Left hindlimb (tissue), 1 donor: ENCODE results near the gene GPR55.

ENCODE experiments used
- DNase-seq: peaks from one replicate; pipeline ENCODE4 v3.0.0-alpha.2; 2018

The GPR55 gene

DNA sequence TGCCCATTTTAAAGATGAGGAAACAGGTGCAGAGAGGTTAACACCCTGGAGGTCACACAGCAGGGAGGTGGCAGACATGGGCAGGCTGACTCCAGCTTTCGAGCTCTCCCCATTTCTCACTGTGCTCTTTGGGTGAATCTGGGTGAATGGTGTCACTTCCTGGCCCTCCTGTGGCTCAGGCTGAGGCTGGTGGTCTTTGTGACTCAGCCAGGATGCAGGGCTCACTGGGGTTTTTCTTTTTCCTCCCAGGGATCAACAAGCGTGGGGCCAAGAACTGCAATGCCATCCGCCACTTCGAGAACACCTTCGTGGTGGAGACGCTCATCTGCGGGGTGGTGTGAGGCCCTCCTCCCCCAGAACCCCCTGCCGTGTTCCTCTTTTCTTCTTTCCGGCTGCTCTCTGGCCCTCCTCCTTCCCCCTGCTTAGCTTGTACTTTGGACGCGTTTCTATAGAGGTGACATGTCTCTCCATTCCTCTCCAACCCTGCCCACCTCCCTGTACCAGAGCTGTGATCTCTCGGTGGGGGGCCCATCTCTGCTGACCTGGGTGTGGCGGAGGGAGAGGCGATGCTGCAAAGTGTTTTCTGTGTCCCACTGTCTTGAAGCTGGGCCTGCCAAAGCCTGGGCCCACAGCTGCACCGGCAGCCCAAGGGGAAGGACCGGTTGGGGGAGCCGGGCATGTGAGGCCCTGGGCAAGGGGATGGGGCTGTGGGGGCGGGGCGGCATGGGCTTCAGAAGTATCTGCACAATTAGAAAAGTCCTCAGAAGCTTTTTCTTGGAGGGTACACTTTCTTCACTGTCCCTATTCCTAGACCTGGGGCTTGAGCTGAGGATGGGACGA lies 47.1 kb downstream of the GPR55 start:
- DNase-seq, result no peak

- no peak for DNase-seq
Measured at GRCh38 chr2:230877116-230877758, 47.8 kb downstream of the GPR55 start.

GRCh38 chr2:230875347-230876315 lies 49.4 kb downstream of the GPR55 start:
- DNase-seq, result no peak

DNA sequence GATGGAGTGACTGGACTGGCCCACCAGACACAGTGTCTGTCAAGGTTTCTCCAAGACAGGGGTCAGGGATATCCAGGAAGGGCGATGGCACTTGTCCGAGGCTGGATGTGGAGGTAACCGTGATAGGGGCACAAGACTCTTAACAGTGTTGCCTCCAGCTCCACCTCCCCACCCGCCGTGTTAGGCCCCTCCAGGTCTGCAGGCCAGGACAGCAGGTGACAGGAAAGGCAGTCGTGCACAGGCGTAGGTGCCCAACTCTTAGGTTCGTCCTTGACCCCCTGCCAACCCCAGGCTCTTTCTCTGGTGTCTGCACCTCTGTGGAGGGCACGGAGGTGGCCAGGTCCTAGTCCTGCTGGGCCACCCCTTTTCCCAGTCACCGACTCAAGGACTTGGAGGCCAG lies 50.2 kb downstream of the GPR55 start:
- no peak for DNase-seq

GRCh38 chr2:230874456-230874855 lies 50.6 kb downstream of the GPR55 start:
- DNase-seq, result no peak

- no peak for DNase-seq
Measured at GRCh38 chr2:230873661-230874401, 51.2 kb downstream of the GPR55 start.

GRCh38 chr2:230872968-230873660 lies 51.9 kb downstream of the GPR55 start:
- no peak for DNase-seq

GRCh38 chr2:230872151-230872967 lies 52.7 kb downstream of the GPR55 start:
- no peak for DNase-seq

- no peak for DNase-seq
Measured at GRCh38 chr2:230871361-230872150, 53.5 kb downstream of the GPR55 start.

DNA sequence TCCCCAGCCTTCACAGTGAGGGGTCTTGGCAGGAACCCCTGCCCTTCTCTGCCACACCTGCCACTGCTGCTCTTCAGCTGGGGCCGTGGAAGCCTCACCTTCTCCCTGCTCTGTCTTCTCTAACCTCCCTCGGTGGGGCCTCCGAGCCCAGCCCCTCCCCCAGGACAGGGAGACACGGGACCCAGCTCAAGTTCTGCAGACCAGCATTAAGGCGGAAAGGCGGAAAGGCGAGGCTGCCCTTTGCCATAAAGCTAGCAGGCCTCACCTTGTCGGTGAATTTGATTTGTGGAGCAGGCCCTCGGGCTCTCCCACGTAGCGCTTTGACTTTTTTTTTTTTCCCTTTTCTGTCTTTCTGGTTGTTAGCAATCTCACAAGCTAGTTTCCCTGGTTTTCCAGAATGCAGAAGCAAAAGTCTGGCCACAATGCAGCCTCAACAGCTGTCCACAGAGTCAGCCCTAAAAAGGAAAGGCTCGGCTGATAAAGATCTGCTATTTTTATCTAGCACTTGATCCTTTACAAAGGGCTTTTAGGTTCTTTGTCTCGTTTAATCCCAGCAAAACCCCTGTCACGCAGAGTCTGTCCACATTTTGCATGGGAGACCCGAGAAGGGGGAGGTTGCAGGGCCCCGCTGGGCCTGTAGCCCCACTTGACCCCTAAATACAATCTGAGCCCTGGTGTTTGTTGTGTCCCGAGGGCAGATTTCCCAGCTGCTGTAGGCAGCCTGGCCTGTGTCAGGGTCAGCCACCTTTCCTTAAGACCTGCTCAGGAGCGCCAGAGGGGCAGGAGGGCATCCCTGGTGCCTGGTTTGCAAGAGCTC lies 54.3 kb downstream of the GPR55 start:
- DNase-seq, result no peak

DNA sequence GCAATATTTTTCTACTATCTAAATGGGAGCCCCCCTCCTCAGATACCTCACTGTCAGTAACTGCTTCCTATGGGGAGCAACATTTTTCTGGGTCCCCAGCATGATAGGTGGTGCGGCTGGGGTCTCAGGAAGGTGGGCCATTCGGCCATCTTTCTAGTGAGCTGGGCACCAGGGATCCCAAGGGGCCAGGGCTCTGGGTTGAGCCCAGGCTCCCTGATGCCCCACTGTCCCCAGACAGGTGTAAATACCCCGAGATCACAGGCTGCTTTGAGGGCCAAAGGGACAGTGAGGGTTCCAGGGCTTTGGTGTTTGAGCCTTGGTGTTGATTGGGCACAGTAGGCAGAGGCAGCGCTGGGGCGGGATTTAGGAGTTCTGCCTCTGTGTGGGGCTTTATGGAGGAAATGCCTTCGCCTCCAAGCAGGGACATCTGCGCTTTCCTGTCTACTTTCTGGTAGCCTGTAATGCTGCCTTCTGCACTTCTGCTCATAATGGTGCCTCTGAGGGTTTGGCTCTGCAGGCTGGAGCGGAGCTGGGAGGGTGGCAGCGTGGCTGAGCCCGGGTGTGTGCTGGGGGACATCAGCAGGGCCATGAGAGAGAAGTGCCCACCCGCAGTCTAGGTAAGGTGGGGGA lies 55.0 kb downstream of the GPR55 start:
- no peak for DNase-seq

- peak; percentile 67 for DNase-seq
Measured at GRCh38 chr2:230868947-230869913, 55.8 kb downstream of the GPR55 start.

- DNase-seq, result no peak
Measured at GRCh38 chr2:230868161-230868946, 56.7 kb downstream of the GPR55 start.

- peak; percentile 63 for DNase-seq
Measured at GRCh38 chr2:230866756-230867523, 58.1 kb downstream of the GPR55 start.
